Naive B cell (primary cell): ENCODE measurements around the gene PRKG1. TPM values are rescaled to one million over a fixed set of nuclear protein-coding genes. Genes with fewer than 3 reads are reported as not detected.
"Not testable (repeated sequence)": the region's sequence is repeated elsewhere in the genome, so short reads cannot be mapped to it uniquely, and the experiment has no call there.

Experiments
- ATAC-seq, 2 donors: fragments of 150-1000 bp; cut with Tn5 transposase; 2 replicates each; pipeline ENCODE4 v1.10.0; 2021; ENCODE audit warnings: low read depth in 2 of 2, mild to moderate bottlenecking in 2 of 2, moderate library complexity in 2 of 2
- DNase-seq: peaks from one replicate; pipeline ENCODE4 v3.0.0; 2022
- H3K27ac Mint-ChIP-seq, 6 donors: one replicate each; pipeline ENCODE4 v1.8.0; 2020 to 2022; ENCODE audit warnings: mild to moderate bottlenecking in 6 of 6, mixed read lengths in 6 of 6, moderate library complexity in 5 of 6, inconsistent platforms in 2 of 6
- H3K27me3 Mint-ChIP-seq, 3 donors: one replicate each; pipeline ENCODE4 v1.8.0; 2021 to 2022; ENCODE audit warnings: mixed read lengths in 3 of 3, mild to moderate bottlenecking in 1 of 3
- H3K36me3 Mint-ChIP-seq, 2 donors: one replicate each; pipeline ENCODE4 v1.8.0; 2020 to 2022; ENCODE audit warnings: mixed read lengths in 2 of 2, inconsistent platforms in 1 of 2, mild to moderate bottlenecking in 1 of 2
- H3K4me1 Mint-ChIP-seq, 3 donors: one replicate each; pipeline ENCODE4 v1.8.0; 2020 to 2022; ENCODE audit warnings: mixed read lengths in 3 of 3, inconsistent platforms in 1 of 3, mild to moderate bottlenecking in 1 of 3, moderate library complexity in 1 of 3
- H3K4me3 Mint-ChIP-seq, 8 donors: one replicate each; pipeline ENCODE4 v1.8.0; 2020 to 2022; ENCODE audit warnings: mild to moderate bottlenecking in 8 of 8, mixed read lengths in 8 of 8, moderate library complexity in 8 of 8, inconsistent platforms in 2 of 8
- H3K9me3 Mint-ChIP-seq, 7 donors: one replicate each; pipeline ENCODE4 v1.8.0; 2020 to 2022; ENCODE audit warnings: mixed read lengths in 7 of 7, mild to moderate bottlenecking in 5 of 7, inconsistent platforms in 2 of 7, moderate library complexity in 1 of 7
- polyA plus RNA-seq, 6 donors: library from polyadenylated mRNA; unstranded; fragments of 300-500 nt; fragmentation: Illumina TruSeq; gene quantifications; one replicate each; pipeline ENCODE4 v1.2.3, GENCODE V29; 2021; ENCODE audit warnings: low read depth in 6 of 6

PRKG1 gene
- polyA plus RNA-seq, 6 donors from 2014 or later: 0.21 TPM; not detected in 5

GRCh38 chr10:52020702-52021101 is 946.4 kb downstream of the PRKG1 start:
- H3K27ac Mint-ChIP-seq: no peak overlapping the region
- no peak for DNase-seq
- no peaks in the 10 kb centered on the region for H3K4me1 Mint-ChIP-seq
- H3K9me3 Mint-ChIP-seq: peaks cover 0 to 6% (median 1%) of the 10 kb centered on the region in 7 donors
- no peaks in the 10 kb centered on the region for H3K36me3 Mint-ChIP-seq
- ATAC-seq: no peak
- H3K4me3 Mint-ChIP-seq: no peak overlapping the region
- no peaks in the 10 kb centered on the region for H3K27me3 Mint-ChIP-seq

GRCh38 chr10:52027055-52027705 is 952.9 kb downstream of the PRKG1 start:
- DNase-seq: no peak
- Mint-ChIP-seq H3K27me3 (no peaks in the 10 kb centered on the region), H3K36me3 (no peaks in the 10 kb centered on the region), H3K27ac (no peak overlapping the region), H3K4me3 (no peak overlapping the region), H3K9me3 (peaks cover 0 to 5% (median 2%) of the 10 kb centered on the region in 7 donors), H3K4me1 (no peaks in the 10 kb centered on the region)
- ATAC-seq: no peak

- DNase-seq (no peak), ATAC-seq (no peak)
- no peak overlapping the region for H3K27ac Mint-ChIP-seq
- H3K9me3 Mint-ChIP-seq: peaks cover 0 to 4% (median 2%) of the 10 kb centered on the region in 7 donors
- H3K27me3 Mint-ChIP-seq: no peaks in the 10 kb centered on the region
- no peak overlapping the region for H3K4me3 Mint-ChIP-seq
- H3K36me3 Mint-ChIP-seq: no peaks in the 10 kb centered on the region
- H3K4me1 Mint-ChIP-seq: no peaks in the 10 kb centered on the region
Measured at GRCh38 chr10:52028523-52028858, 954.2 kb downstream of the PRKG1 start.

GRCh38 chr10:52029628-52030027 is 955.3 kb downstream of the PRKG1 start:
- ATAC-seq: no peak

GRCh38 chr10:52030051-52030790 is 955.9 kb downstream of the PRKG1 start:
- H3K27me3 Mint-ChIP-seq: no peaks in the 10 kb centered on the region
- no peaks in the 10 kb centered on the region for H3K36me3 Mint-ChIP-seq
- no peak for ATAC-seq
- DNase-seq: no peak
- H3K4me3 Mint-ChIP-seq: no peak overlapping the region
- peaks cover 0 to 4% (median 0%) of the 10 kb centered on the region in 7 donors for H3K9me3 Mint-ChIP-seq
- no peak overlapping the region for H3K27ac Mint-ChIP-seq
- H3K4me1 Mint-ChIP-seq: no peaks in the 10 kb centered on the region

More at GRCh38 chr10:52029628-52030027, 955.3 kb downstream of the PRKG1 start:
- no peak overlapping the region for H3K4me3 Mint-ChIP-seq
- no peaks in the 10 kb centered on the region for H3K4me1 Mint-ChIP-seq
- no peak for DNase-seq
- H3K36me3 Mint-ChIP-seq: no peaks in the 10 kb centered on the region
- peaks cover 0 to 4% (median 0%) of the 10 kb centered on the region in 7 donors for H3K9me3 Mint-ChIP-seq
- no peaks in the 10 kb centered on the region for H3K27me3 Mint-ChIP-seq
- no peak overlapping the region for H3K27ac Mint-ChIP-seq

- no peaks in the 10 kb centered on the region for H3K36me3 Mint-ChIP-seq
- H3K4me1 Mint-ChIP-seq: no peaks in the 10 kb centered on the region
- no peaks in the 10 kb centered on the region for H3K27me3 Mint-ChIP-seq
- no peak overlapping the region for H3K4me3 Mint-ChIP-seq
- H3K27ac Mint-ChIP-seq: no peak overlapping the region
- peaks cover 0 to 4% (median 1%) of the 10 kb centered on the region in 7 donors for H3K9me3 Mint-ChIP-seq
- ATAC-seq: no peak
- no peak for DNase-seq
Measured at GRCh38 chr10:52030975-52031374, 956.7 kb downstream of the PRKG1 start.

- Mint-ChIP-seq H3K4me3 (no peak overlapping the region), H3K27me3 (no peaks in the 10 kb centered on the region), H3K9me3 (peaks cover 0 to 4% (median 0%) of the 10 kb centered on the region in 7 donors), H3K4me1 (no peaks in the 10 kb centered on the region), H3K36me3 (no peaks in the 10 kb centered on the region), H3K27ac (no peak overlapping the region)
- DNase-seq (no peak), ATAC-seq (no peak)
Measured at GRCh38 chr10:52031771-52032170, 957.5 kb downstream of the PRKG1 start.

- DNase-seq: no peak
- H3K27me3 Mint-ChIP-seq: no peaks in the 10 kb centered on the region
- H3K4me3 Mint-ChIP-seq: no peak overlapping the region
- peaks cover 0 to 2% (median 0%) of the 10 kb centered on the region in 7 donors for H3K9me3 Mint-ChIP-seq
- H3K27ac Mint-ChIP-seq: no peak overlapping the region
- no peaks in the 10 kb centered on the region for H3K36me3 Mint-ChIP-seq
- no peak for ATAC-seq
- H3K4me1 Mint-ChIP-seq: no peaks in the 10 kb centered on the region
Measured at GRCh38 chr10:52032681-52033629, 958.7 kb downstream of the PRKG1 start.

GRCh38 chr10:52039002-52039793 is 964.9 kb downstream of the PRKG1 start:
- H3K36me3 Mint-ChIP-seq, ATAC-seq, H3K9me3 Mint-ChIP-seq, H3K27me3 Mint-ChIP-seq, DNase-seq, H3K4me1 Mint-ChIP-seq, H3K4me3 Mint-ChIP-seq, H3K27ac Mint-ChIP-seq: not testable (repeated sequence)

- H3K4me1 Mint-ChIP-seq: no peaks in the 10 kb centered on the region
- no peak overlapping the region for H3K4me3 Mint-ChIP-seq
- peaks cover 0 to 6% (median 0%) of the 10 kb centered on the region in 7 donors for H3K9me3 Mint-ChIP-seq
Measured at GRCh38 chr10:52040486-52040885, 966.2 kb downstream of the PRKG1 start.

GRCh38 chr10:52043811-52044210 is 969.5 kb downstream of the PRKG1 start:
- no peak for DNase-seq
- peaks cover 0 to 7% (median 0%) of the 10 kb centered on the region in 3 donors for H3K27me3 Mint-ChIP-seq
- no peaks in the 10 kb centered on the region for H3K4me1 Mint-ChIP-seq
- H3K4me3 Mint-ChIP-seq: no peak overlapping the region
- ATAC-seq: no peak
- no peak overlapping the region for H3K27ac Mint-ChIP-seq
- no peaks in the 10 kb centered on the region for H3K36me3 Mint-ChIP-seq
- H3K9me3 Mint-ChIP-seq: no peaks in the 10 kb centered on the region

More at GRCh38 chr10:52040486-52040885, 966.2 kb downstream of the PRKG1 start:
- no peak for ATAC-seq
- H3K27ac Mint-ChIP-seq: no peak overlapping the region
- H3K36me3 Mint-ChIP-seq: no peaks in the 10 kb centered on the region
- DNase-seq: no peak
- peaks cover 0 to 7% (median 0%) of the 10 kb centered on the region in 3 donors for H3K27me3 Mint-ChIP-seq

- DNase-seq (no peak), ATAC-seq (no peak)
- Mint-ChIP-seq H3K4me1 (no peaks in the 10 kb centered on the region), H3K27me3 (peaks cover 0 to 4% (median 0%) of the 10 kb centered on the region in 3 donors), H3K36me3 (no peaks in the 10 kb centered on the region), H3K27ac (no peak overlapping the region), H3K9me3 (no peaks in the 10 kb centered on the region), H3K4me3 (no peak overlapping the region)
Measured at GRCh38 chr10:52048051-52048450, 973.8 kb downstream of the PRKG1 start.
